ENCODE measurements around the gene SLC10A7. TPM values are rescaled to one million over a fixed set of nuclear protein-coding genes. Genes with fewer than 3 reads are reported as not detected.
A peak's percentile ranks its signal among the peaks of the same experiment; 100 is the strongest.

Gene SLC10A7
- total and polyA plus RNA-seq, 2 of the 8 experiments (the other 6 are each of a cell fraction or from before 2014, with no cell fraction given), result 2.5 to 2.9 TPM

DNA sequence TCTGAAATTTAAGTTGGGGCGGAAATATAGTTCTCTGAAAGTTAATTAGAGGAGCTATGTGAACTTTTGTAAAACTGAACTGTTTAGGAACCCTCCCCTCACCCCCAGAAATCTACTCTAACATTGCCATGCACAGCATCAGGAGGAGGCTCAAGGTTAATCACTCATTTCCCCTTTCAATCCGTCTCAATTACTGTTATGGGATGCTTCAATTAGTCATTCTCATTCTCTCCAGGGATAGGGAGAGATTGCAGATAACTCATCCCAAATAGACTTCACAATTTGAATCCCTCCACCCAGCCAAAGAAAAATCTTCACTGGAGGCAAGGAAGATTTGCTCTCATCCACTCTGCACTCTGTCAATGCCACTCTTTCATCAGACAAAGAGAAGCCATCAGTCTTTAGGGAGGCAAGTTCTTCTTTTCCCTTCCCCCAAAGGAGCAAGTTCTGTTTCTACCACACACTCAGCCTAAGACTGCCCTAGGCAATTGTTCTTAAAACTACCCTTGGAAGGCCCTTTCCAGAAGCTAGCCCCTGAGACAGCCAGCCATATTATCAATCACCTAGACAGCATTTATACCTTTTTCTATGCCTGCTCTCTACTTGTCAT is 140.4 kb downstream of the SLC10A7 start:
- Histone ChIP-seq H3K18ac (ENCODE audit: extremely low read depth, low read length) (no peak overlapping the region), H3K4me2 (ENCODE audit: insufficient read depth in 1 of 2, low read depth in 2 of 2, low read length in 2 of 2) (no peak overlapping the region), H3K14ac (ENCODE audit: insufficient read length) (no peak overlapping the region), H2BK120ac (replicated peaks; ENCODE audit: low read depth, low read length) (no peak overlapping the region), H2BK20ac (ENCODE audit: low read length) (no peak overlapping the region), H2BK15ac (ENCODE audit: low read length) (no peak overlapping the region), H3K4ac (replicated peaks; ENCODE audit: insufficient read length, low read depth, low read length) (no peak overlapping the region), H2AK5ac (ENCODE audit: low read depth, low read length) (no peak overlapping the region), H4K8ac (ENCODE audit: extremely low read depth, insufficient read depth, low read length) (no peak overlapping the region), H2BK5ac (ENCODE audit: low read depth, low read length) (no peak overlapping the region), H3K4me3 (ENCODE audit: extremely low read depth in 1 of 4, insufficient read depth in 2 of 4, low read depth in 3 of 4, low read length in 4 of 4) (no peak overlapping the region), H2BK12ac (ENCODE audit: low read depth, low read length) (no peak overlapping the region), H3K79me2 (ENCODE audit: control insufficient read depth in 1 of 2, insufficient read depth in 2 of 2, low read length in 2 of 2) (no peaks in the 10 kb centered on the region), H3K23ac (ENCODE audit: insufficient read length) (no peak overlapping the region), H3K27ac (ENCODE audit: low read depth, low read length) (no peak overlapping the region), H4K5ac (ENCODE audit: insufficient read length, low read depth, low read length) (no peak overlapping the region), H3K56ac (replicated peaks; ENCODE audit: insufficient read length, low read depth, low read length) (no peak overlapping the region), H3K9me3 (ENCODE audit: insufficient read depth in 2 of 2, low read depth in 1 of 2, low read length in 1 of 2) (no peaks in the 10 kb centered on the region), H3K79me1 (ENCODE audit: low read depth, low read length) (no peaks in the 10 kb centered on the region), H3K36me3 (ENCODE audit: control insufficient read depth in 2 of 4, insufficient read depth in 4 of 4, low read length in 3 of 4) (no peaks in the 10 kb centered on the region), H2AFZ (ENCODE audit: low read length) (peak overlapping the region; percentile 74; the same call in 1 of the 2 replicates), H4K20me1 (replicated peaks in 1 of 2; ENCODE audit: control insufficient read depth in 1 of 2, insufficient read depth in 2 of 2, low read length in 2 of 2) (no peaks in the 10 kb centered on the region), H4K91ac (replicated peaks; ENCODE audit: insufficient read length, low read length) (no peak overlapping the region), H3K9ac (replicated peaks in 1 of 4; ENCODE audit: extremely low read depth in 1 of 4, low read depth in 3 of 4, low read length in 3 of 4) (no peak overlapping the region), H3K23me2 (ENCODE audit: low read depth, low read length) (no peaks in the 10 kb centered on the region), H3K4me1 (replicated peaks in 1 of 4; ENCODE audit: control insufficient read depth in 3 of 4, insufficient read depth in 4 of 4, low read length in 3 of 4) (peaks cover 0 to 7% (median 4%) of the 10 kb centered on the region in 4 experiments; a peak in 4 of 7 replicates), H3K27me3 (replicated peaks in 1 of 4; ENCODE audit: control insufficient read depth in 3 of 4, extremely low read depth in 1 of 4, insufficient read depth in 3 of 4, low read length in 3 of 4) (no peaks in the 10 kb centered on the region)
- CTCF ChIA-PET (ENCODE audit: partially characterized antibody), result interaction anchor here (0.6 to 1.0 kb wide), 2 partner anchors 8 to 128 kb away, joined by 4 to 5 read pairs; no protein-coding TSS in a partner anchor
- POLR2A ChIA-PET (ENCODE audit: partially characterized antibody), result interaction anchor here (0.6 kb wide), 1 partner anchor 9 kb away, joined by 3 read pairs; no protein-coding TSS in a partner anchor
- TF ChIP-seq ZNF274 (IDR thresholded peaks at IDR 0.05; ENCODE audit: borderline replicate concordance, extremely low read depth, low read length), result no peak
- peak; percentile 45 for FAIRE-seq
- WGBS, 2 experiments (ENCODE audit: extremely low coverage in 1 of 2, insufficient coverage in 1 of 2, insufficient read length in 1 of 2, insufficient replicate concordance in 2 of 2, low coverage in 1 of 2, low lambda C conversion rate in 2 of 2, missing lambda C conversion rate in 1 of 2), result 68% methylated on average over 2 of the region's 2 CpGs; no CpG with 5 or more reads in 1 of the 2 experiments
- DNase-seq (ENCODE audit: low read depth in 1 of 2, low spot score in 2 of 2), result no peak
